GM23248 (cell line): Measurements from ENCODE around the gene PIK3R1. TPM values are rescaled to one million over a fixed set of nuclear protein-coding genes. Genes with fewer than 3 reads are reported as not detected.

Source experiments
- DNase-seq: peaks from one replicate; pipeline ENCODE4 v3.0.0-alpha.2; 2015
- H2AFZ ChIP-seq: fragments of 200-600 bp; sonication (generic); 2 replicates; pipeline ENCODE4 v1.6.1; 2016; ENCODE audit warnings: antibody characterized with exemption
- H3F3A ChIP-seq: fragments of 200-600 bp; sonication (generic); 2 replicates; pipeline ENCODE4 v1.6.1; 2016; ENCODE audit warnings: mild to moderate bottlenecking, antibody characterized with exemption, mixed run types; ENCODE audit not compliant: insufficient read depth
- H3K27ac ChIP-seq: fragments of 200-600 bp; sonication (generic); 2 replicates; pipeline ENCODE4 v1.5.1; 2016; ENCODE audit warnings: mild to moderate bottlenecking
- H3K27me3 ChIP-seq: fragments of 200-600 bp; sonication (generic); replicated peaks from 2 replicates; pipeline ENCODE4 v1.6.1; 2016; ENCODE audit warnings: mild to moderate bottlenecking; ENCODE audit not compliant: insufficient read depth
- H3K36me3 ChIP-seq: fragments of 200-600 bp; sonication (generic); 2 replicates; pipeline ENCODE4 v1.6.1; 2016; ENCODE audit warnings: low read depth, mild to moderate bottlenecking
- H3K4me1 ChIP-seq: fragments of 200-600 bp; sonication (generic); 2 replicates; pipeline ENCODE4 v1.6.1; 2016; ENCODE audit warnings: mild to moderate bottlenecking; ENCODE audit not compliant: insufficient read depth
- H3K4me2 ChIP-seq: fragments of 200-600 bp; sonication (generic); one replicate; pipeline ENCODE4 v1.6.1; 2016; ENCODE audit warnings: mild to moderate bottlenecking; ENCODE audit not compliant: unreplicated experiment
- H3K4me3 ChIP-seq: fragments of 200-600 bp; sonication (generic); 2 replicates; pipeline ENCODE4 v1.5.1; 2016; ENCODE audit warnings: mild to moderate bottlenecking
- H3K79me2 ChIP-seq: fragments of 200-600 bp; sonication (generic); 2 replicates; pipeline ENCODE4 v1.6.1; 2016; ENCODE audit warnings: mild to moderate bottlenecking; ENCODE audit not compliant: insufficient read depth
- H3K9ac ChIP-seq: fragments of 200-600 bp; sonication (generic); 2 replicates; pipeline ENCODE4 v1.6.1; 2016; ENCODE audit warnings: mild to moderate bottlenecking
- H3K9me2 ChIP-seq: fragments of 200-600 bp; sonication (generic); 2 replicates; pipeline ENCODE4 v1.6.1; 2016; ENCODE audit warnings: mixed run types, mild to moderate bottlenecking, moderate library complexity; ENCODE audit not compliant: insufficient read depth
- H3K9me3 ChIP-seq: fragments of 200-600 bp; sonication (generic); one replicate; pipeline ENCODE4 v1.6.1; 2017; ENCODE audit warnings: low read depth
- H4K20me1 ChIP-seq: fragments of 200-600 bp; sonication (generic); 2 replicates; pipeline ENCODE4 v1.6.0; 2016; ENCODE audit not compliant: insufficient read depth
- EZH2 ChIP-seq: fragments of 200-600 bp; sonication (generic); IDR thresholded peaks from 2 replicates; pipeline ENCODE4 v1.6.1; 2018; ENCODE audit warnings: antibody characterized with exemption, mild to moderate bottlenecking; ENCODE audit not compliant: insufficient read depth, poor library complexity, severe bottlenecking
- EZH2phosphoT487 ChIP-seq: fragments of 200-600 bp; sonication (generic); IDR thresholded peaks from 2 replicates; pipeline ENCODE4 v1.6.1; 2018; ENCODE audit warnings: antibody characterized with exemption, moderate library complexity, mild to moderate bottlenecking, low read depth; ENCODE audit not compliant: insufficient read depth
- WGBS, 2 experiments: methylation state at CpG; one replicate each; pipeline ENCODE4 v1.1.6; 2015 to 2017; ENCODE audit warnings: low lambda C conversion rate in 2 of 2, low coverage in 1 of 2; ENCODE audit errors: missing lambda C conversion rate in 2 of 2; 5-methylcytosine and 5-hydroxymethylcytosine counted together
- in situ Hi-C: fragments of 300-500 bp; cut with MboI; formaldehyde crosslinking; loops from 2 replicates; pipeline ENCODE4 v1.15.0; 2020
- polyA plus RNA-seq: library from polyadenylated mRNA; unstranded; fragments of >200 nt; fragmentation: Nextera tagmentation; extraction: Ambion mirVana; gene quantifications from 2 replicates; pipeline ENCODE4 v1.2.1, GENCODE V29; 2016
- total RNA-seq: library from RNA; depleted of rRNA; stranded (reverse); fragments of >200 nt; shearing (Covaris generic); gene quantifications from 2 replicates; pipeline ENCODE4 v1.2.3, GENCODE V29; 2014

PIK3R1 gene
- total and polyA plus RNA-seq, 2 experiments from 2014 or later: 8.4 to 14.4 TPM

DNA sequence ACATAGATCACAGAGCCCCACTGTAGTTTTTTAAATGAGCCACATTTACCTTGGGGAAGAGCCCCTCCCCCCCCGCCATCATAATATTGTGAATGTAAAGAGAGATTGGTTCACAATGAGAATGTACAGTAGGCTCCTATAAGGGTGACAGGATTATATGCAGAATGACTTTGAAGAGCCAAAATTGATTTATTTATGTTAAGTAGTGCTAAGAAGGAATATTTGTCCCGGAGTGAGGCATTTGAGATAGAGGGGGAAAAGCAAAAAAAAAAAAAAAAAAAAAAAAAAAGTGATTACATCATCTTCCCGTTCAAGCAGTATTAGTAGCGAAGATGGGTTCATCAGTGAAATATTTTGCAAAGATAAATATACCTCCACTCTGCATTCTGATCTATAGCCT lies 73.9 kb downstream of the PIK3R1 start:
- Histone ChIP-seq H3K79me2 (peaks cover 26% of the 10 kb centered on the region), H4K20me1 (no peaks in the 10 kb centered on the region), H3K27ac (no peak overlapping the region), H2AFZ (no peak overlapping the region), H3K9me3 (no peaks in the 10 kb centered on the region), H3K9ac (peak overlapping the region; percentile 70; the same call in 1 of the 2 replicates), H3K4me3 (peak overlapping the region; percentile 77), H3K36me3 (peaks cover 20% of the 10 kb centered on the region), H3K27me3 (no peaks in the 10 kb centered on the region), H3K4me2 (peak overlapping the region; percentile 97), H3K4me1 (peaks cover 61% of the 10 kb centered on the region), H3K9me2 (no peaks in the 10 kb centered on the region), H3F3A (peaks cover 31% of the 10 kb centered on the region; the same call in 1 of the 2 replicates)
- WGBS, 2 experiments: 17 to 25% methylated on average over 4 of the region's 4 CpGs
- in situ Hi-C loops: loop anchor here (5.0 to 10.0 kb wide), 2 partner anchors 168 to 675 kb away; no protein-coding TSS in a partner anchor
- peak; percentile 46 for DNase-seq
- TF ChIP-seq EZH2phosphoT487: no peak
- no peak for TF ChIP-seq EZH2

DNA sequence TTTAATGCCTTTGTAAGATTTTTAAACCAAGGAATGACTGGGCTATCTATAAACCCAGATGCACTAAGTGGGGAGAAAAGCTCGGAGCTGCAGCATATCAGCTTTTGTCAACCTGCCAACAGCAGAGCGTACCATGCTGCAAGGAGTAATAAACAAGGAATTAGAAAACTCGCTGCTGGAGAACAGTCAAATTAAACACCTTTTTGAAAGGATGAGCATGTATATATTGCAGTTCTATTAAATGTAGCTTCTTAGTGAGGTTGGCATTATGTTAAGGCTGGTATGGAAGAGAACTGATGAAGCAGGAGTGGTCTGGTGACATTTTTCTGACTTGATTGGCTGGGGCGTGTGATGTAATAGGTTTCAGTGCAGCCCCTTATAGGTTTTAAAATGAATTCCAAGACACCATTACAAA lies 74.7 kb downstream of the PIK3R1 start:
- peak overlapping the region; percentile 77 for H3K4me3 ChIP-seq
- no peaks in the 10 kb centered on the region for H3K9me2 ChIP-seq
- H3K4me2 ChIP-seq: peak overlapping the region; percentile 97
- no peak overlapping the region for H2AFZ ChIP-seq
- WGBS, 2 experiments: 39 to 42% methylated on average over 4 of the region's 4 CpGs
- H3F3A ChIP-seq: peaks cover 31% of the 10 kb centered on the region; the same call in 1 of the 2 replicates
- peaks cover 26% of the 10 kb centered on the region for H3K79me2 ChIP-seq
- no peak overlapping the region for H3K27ac ChIP-seq
- TF ChIP-seq EZH2 (no peak), EZH2phosphoT487 (no peak)
- no peaks in the 10 kb centered on the region for H3K27me3 ChIP-seq
- H3K9me3 ChIP-seq: no peaks in the 10 kb centered on the region
- H3K9ac ChIP-seq: peak overlapping the region; percentile 25
- in situ Hi-C loops: no loop called here
- peak; percentile 70 for DNase-seq
- H3K36me3 ChIP-seq: peaks cover 24% of the 10 kb centered on the region
- H3K4me1 ChIP-seq: peaks cover 61% of the 10 kb centered on the region
- no peaks in the 10 kb centered on the region for H4K20me1 ChIP-seq

DNA sequence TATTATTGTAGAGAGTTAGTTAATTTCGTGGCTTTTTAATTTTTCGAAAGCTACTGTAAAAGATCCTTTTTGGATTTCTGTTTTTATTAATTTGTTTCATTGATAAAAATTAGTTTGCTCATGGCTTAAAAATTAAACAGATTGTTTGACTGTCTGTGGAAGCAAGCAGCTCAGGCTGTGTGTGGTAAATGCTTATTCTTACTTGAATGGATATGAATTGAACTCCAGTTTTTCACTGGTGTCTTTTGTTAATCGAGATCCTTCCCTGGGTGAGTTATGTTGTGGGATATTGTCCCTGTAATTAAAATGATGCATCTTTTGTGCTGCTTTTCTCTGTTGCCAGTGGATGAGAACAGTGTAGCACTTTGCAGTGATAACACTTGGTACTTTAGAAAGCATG lies 75.3 kb downstream of the PIK3R1 start:
- no peak for TF ChIP-seq EZH2phosphoT487
- Histone ChIP-seq H3K4me1 (peaks cover 61% of the 10 kb centered on the region), H3K4me3 (no peak overlapping the region), H3F3A (peaks cover 30% of the 10 kb centered on the region; the same call in 1 of the 2 replicates), H3K79me2 (peaks cover 26% of the 10 kb centered on the region), H3K9me2 (no peaks in the 10 kb centered on the region), H3K9ac (no peak overlapping the region), H4K20me1 (no peaks in the 10 kb centered on the region), H3K4me2 (peak overlapping the region; percentile 97), H3K27ac (no peak overlapping the region), H2AFZ (no peak overlapping the region), H3K36me3 (peaks cover 30% of the 10 kb centered on the region), H3K27me3 (no peaks in the 10 kb centered on the region), H3K9me3 (no peaks in the 10 kb centered on the region)
- WGBS, 2 experiments: 64 to 68% methylated on average over 3 of the region's 3 CpGs
- DNase-seq: no peak
- in situ Hi-C loops: no loop called here

DNA sequence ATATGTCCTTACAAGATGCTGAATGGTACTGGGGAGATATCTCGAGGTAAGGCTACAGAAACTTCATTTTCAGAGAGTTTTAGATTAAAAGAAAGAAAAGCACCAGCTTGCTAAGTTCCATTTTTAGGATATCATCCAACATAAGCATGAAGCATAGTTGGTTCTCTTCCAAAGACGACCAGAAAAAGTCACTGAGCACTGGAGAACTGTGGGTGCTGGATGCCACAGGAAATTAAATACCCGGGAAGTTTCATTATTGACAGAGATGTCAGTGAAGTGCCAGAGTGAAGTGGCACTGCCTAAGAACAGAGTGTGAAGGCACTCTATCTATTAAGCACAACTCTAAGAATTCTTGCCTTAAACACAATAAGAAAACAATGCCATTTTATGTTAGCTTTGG lies 76.8 kb downstream of the PIK3R1 start:
- no peak overlapping the region for H3K9ac ChIP-seq
- H3K36me3 ChIP-seq: peaks cover 38% of the 10 kb centered on the region
- no peaks in the 10 kb centered on the region for H3K9me3 ChIP-seq
- H3K27ac ChIP-seq: no peak overlapping the region
- peaks cover 18% of the 10 kb centered on the region; the same call in 1 of the 2 replicates for H3F3A ChIP-seq
- 0 out of 2 replicates have a peak overlapping the region, but pooled peaks have one; percentile 0 for H3K4me3 ChIP-seq
- DNase-seq: peak; percentile 57
- peaks cover 48% of the 10 kb centered on the region for H3K4me1 ChIP-seq
- peak overlapping the region; percentile 71 for H3K4me2 ChIP-seq
- no peaks in the 10 kb centered on the region for H4K20me1 ChIP-seq
- H3K79me2 ChIP-seq: peaks cover 26% of the 10 kb centered on the region
- TF ChIP-seq EZH2: no peak
- TF ChIP-seq EZH2phosphoT487: no peak
- 25 to 29% methylated on average over 3 of the region's 3 CpGs for WGBS, 2 experiments
- H3K27me3 ChIP-seq: no peaks in the 10 kb centered on the region
- no peak overlapping the region for H2AFZ ChIP-seq
- in situ Hi-C loops: no loop called here
- H3K9me2 ChIP-seq: no peaks in the 10 kb centered on the region
